ENCODE results near the gene SMYD4. TPM values are rescaled to one million over a fixed set of nuclear protein-coding genes. Genes with fewer than 3 reads are reported as not detected.
"Not testable (repeated sequence)": the region's sequence is repeated elsewhere in the genome, so short reads cannot be mapped to it uniquely, and the experiment has no call there.

The SMYD4 gene
- total RNA-seq, 1 donor, result 14.8 TPM

DNA sequence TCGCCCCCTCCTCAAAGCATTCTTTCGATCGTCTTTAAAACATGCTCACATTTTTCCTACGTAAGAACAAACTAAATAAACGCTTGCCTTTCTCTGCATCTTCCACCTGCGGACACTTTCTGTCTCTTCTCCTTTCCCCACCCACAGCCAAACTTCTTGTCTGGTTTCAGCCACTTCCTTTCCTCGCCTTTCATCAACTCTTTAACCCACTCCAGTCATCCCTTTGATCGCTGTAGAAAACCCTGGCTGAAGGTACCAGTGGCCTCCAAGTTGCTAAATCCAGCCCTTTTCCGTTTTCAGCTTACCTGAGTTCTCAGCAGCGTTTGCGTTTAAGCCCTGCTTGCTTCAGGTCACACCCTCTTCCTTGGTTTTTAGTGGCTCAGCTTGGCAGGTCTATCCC is 586 bp upstream of the SMYD4 start:
- DNase-seq (ENCODE audit: low read depth in 2 of 3, low spot score in 2 of 3), result peak in 2 of 3 donors; percentile 22 to 23

DNA sequence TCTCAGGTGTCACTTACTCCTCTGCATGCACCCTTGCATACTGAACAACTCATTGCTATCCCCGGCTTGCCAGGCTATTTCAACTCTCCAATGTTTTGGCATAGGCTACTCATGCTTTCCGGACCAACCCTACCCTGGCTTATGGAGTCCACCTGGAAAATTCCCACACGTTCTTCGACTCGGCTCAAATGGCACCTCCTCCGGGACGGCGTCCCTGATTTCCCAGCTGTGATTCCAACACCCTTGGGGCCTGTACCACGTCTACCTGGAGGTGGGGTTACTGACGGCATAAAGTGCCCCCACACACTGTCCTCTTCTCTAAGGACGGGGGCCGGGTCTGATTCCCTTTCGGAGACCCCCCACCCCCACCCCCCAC is 498 bp downstream of the SMYD4 start:
- DNase-seq (ENCODE audit: low read depth in 2 of 3, low spot score in 2 of 3), result no peak

- DNase-seq (ENCODE audit: low read depth in 2 of 3, low spot score in 2 of 3), result no peak
These were observed 9.0 kb downstream of the SMYD4 start for GRCh38 chr17:1820528-1821252.

DNA sequence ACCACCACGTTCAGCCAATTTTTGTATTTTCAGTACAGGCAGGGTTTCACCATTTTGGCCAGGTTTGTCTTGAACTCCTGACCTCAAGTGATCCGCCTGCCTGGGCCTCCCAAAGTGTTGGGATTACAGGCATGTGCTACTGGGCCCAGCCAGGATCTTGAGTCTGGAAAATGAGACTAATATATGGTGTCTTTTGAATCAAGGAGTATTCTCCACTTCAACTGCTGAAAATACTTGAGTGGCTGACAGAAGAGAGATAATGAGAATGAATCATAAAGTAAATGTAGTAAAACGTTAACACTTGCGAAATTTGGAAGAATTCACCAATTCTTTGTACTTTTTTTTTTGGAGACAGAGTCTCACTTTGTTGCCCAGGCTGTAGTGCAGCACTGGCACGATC is 16.6 kb downstream of the SMYD4 start:
- no peak for DNase-seq (ENCODE audit: low read depth in 2 of 3, low spot score in 2 of 3)

GRCh38 chr17:1810450-1811103 is 19.1 kb downstream of the SMYD4 start:
- DNase-seq (ENCODE audit: low read depth in 2 of 3, low spot score in 2 of 3), result no peak

GRCh38 chr17:1809815-1810214 is 19.9 kb downstream of the SMYD4 start:
- not testable (repeated sequence) for DNase-seq (ENCODE audit: low read depth in 2 of 3, low spot score in 2 of 3)

GRCh38 chr17:1808644-1809043 is 21.1 kb downstream of the SMYD4 start:
- DNase-seq (ENCODE audit: low read depth in 2 of 3, low spot score in 2 of 3), result no peak

- DNase-seq (ENCODE audit: low read depth in 2 of 3, low spot score in 2 of 3), result no peak
These were observed 21.8 kb downstream of the SMYD4 start for GRCh38 chr17:1807890-1808289.

GRCh38 chr17:1803280-1803679 is 26.4 kb downstream of the SMYD4 start:
- DNase-seq (ENCODE audit: low read depth in 2 of 3, low spot score in 2 of 3), result no peak

DNA sequence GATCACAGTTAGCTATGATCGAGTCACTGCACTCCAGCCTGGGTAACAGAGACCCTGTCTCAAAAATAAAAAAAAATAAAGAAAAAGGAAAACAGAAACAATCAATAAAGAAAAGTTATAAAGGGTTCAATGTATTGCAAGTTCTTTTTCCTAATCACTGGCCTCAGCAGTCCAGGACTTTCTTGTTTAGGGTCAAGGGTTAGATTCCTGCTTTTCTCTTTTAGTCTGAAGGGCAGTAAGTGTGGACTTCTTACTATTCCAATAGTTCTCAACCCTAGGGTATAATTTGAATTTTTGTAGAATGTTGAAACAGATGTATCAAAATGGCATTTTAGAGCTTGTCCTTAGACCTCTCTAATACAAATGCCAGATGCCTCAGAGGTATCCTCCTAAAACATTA is 27.3 kb downstream of the SMYD4 start:
- DNase-seq (ENCODE audit: low read depth in 2 of 3, low spot score in 2 of 3), result no peak

DNA sequence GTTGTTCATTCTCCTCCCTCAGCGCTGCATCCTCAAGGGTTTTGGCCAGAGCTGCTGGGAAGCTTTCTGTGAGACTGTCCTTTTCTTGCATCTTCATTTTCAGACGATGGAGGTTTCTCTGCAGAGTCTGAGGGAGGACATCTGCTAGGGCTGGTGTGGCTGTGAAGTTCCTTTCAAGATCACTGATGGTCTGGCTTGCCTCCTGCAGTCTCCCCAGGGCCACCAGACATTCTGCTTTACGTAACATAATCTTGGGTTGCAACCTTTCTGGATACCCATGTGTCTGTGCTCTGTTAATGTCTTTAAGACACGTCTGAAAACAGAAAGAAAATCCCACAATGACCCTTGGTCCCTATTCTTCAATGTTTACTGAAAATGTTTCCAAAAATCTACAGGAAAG is 29.0 kb downstream of the SMYD4 start:
- DNase-seq (ENCODE audit: low read depth in 2 of 3, low spot score in 2 of 3), result no peak

DNA sequence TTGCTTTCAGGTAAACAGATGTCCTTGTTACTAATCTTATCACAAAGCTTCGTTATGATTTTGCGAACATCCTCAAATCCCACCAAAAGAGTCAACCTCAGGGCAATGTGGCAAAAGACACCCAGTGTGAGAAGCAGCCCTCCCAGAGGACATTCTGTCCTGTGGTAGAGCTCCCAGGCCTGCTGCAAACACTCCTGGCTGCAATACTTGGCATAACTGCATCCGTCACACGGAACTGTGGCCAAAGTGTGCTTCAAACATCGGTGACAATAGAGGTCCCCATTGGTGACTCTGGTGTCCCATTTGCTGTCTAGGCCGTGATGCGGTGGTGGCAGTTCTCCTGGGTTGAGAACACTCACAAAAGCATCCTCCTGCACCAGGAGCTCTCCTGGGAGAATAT is 29.5 kb downstream of the SMYD4 start:
- DNase-seq (ENCODE audit: low read depth in 2 of 3, low spot score in 2 of 3), result no peak

DNA sequence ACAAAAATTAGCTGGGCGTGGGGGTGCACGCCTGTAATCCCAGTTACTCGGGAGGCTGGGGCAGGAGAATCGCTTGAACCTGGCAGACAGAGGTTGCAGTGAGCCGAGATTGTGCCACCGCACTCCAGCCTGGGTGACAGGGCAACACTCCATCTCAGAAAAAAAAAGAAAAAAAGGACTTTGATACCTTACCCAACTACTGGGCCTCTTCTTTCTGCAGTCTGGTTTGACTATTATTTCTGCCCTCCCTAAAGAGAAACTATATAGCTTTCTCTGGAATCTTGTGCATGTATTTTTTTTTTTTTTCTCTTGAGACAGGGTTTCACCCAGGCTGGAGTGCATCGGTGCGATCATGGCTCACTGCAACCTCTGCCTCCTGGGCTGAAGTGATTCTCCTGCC is 31.9 kb downstream of the SMYD4 start:
- not testable (repeated sequence) for DNase-seq (ENCODE audit: low read depth in 2 of 3, low spot score in 2 of 3)

- no peak for DNase-seq (ENCODE audit: low read depth in 2 of 3, low spot score in 2 of 3)
These were observed 32.4 kb downstream of the SMYD4 start for GRCh38 chr17:1797323-1797722.

- no peak for DNase-seq (ENCODE audit: low read depth in 2 of 3, low spot score in 2 of 3)
These were observed 32.9 kb downstream of the SMYD4 start for GRCh38 chr17:1796800-1797199.

GRCh38 chr17:1793447-1793806 is 36.3 kb downstream of the SMYD4 start:
- DNase-seq (ENCODE audit: low read depth in 2 of 3, low spot score in 2 of 3), result no peak

DNA sequence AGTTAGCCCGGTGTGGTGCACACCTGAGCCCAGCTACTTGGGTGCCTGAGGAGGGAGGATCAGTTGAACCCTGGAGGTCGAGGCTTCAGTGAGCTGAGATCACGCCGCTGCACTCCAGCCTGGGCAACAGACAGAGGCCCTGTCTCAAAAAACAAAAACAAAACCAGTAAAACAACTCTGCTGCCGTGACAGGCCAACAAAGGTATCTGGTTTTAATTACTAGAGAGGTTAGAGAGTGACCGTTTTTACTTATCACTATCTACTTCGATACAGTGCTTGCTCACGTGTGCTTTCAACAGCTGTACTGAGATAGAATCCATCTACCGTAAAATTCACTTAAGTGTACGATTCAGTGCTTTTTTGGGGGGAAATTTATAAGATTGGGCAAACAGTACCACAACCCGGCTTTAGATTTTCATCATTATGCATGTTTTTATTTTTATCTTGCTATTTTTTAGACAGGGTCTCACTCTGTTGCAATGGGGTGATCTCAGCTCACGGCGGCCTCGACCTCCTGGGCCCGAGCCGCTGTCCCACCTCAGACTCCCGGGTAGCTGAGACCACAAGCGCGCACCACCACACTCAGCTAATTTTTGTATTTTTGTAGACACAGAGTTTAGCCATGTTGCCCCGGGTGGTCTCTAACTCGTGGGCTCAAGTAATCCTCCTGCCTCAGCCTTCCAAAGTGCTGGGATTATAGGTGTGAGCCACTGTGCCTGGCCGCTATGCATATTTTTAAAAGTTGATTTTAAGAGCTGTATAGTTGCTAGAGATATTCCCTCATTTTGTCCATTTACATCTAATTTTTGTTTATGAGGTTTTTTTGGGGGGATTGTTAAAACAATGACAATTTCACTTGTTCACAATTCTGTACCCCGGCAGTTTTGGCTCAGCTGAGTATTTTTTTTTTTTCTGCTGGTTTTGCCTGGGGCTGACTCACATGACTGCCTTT is 36.9 kb downstream of the SMYD4 start:
- DNase-seq (ENCODE audit: low read depth in 2 of 3, low spot score in 2 of 3), result no peak

- DNase-seq (ENCODE audit: low read depth in 2 of 3, low spot score in 2 of 3), result no peak
These were observed 39.8 kb downstream of the SMYD4 start for GRCh38 chr17:1789936-1790335.

GRCh38 chr17:1787301-1787902 is 42.3 kb downstream of the SMYD4 start:
- DNase-seq (ENCODE audit: low read depth in 2 of 3, low spot score in 2 of 3), result no peak

DNA sequence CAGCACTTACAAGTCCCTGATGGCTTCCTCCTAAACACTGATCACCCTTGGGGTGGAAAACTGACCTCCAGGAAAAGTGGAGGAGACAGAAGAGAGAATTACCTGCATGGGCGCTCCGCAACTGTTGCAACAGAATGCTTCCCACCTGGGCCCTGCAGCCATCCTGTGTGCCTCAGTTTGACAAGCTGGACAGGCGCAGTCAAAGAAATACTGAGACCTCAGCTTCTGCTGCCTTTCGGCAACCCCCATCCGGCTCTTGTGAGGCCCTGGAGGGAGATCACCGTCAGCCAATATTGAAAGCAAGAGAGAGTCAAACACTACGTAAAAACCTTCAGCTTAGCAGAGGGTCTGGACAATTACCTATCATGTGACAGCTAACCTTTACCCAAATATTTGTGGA is 43.0 kb downstream of the SMYD4 start:
- no peak for DNase-seq (ENCODE audit: low read depth in 2 of 3, low spot score in 2 of 3)

DNA sequence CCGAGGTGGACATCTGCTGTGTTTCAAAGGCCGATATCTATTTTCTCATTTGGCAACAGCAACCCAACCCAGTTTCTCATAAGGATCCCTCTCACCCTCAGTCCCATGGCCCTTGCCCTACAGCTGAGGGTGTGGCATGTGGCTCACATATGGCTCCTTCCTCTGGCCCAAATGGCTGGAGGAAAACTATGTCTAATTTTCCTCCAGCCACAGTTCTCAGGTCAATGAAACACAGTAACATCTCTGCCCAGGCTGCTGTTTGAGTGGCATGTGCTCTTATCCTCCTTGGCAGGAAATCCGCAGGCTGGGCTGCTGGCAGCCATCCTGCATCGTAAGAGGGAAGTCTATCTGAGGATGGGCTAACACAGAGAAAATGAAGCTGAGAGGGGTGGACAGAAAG is 43.8 kb downstream of the SMYD4 start:
- no peak for DNase-seq (ENCODE audit: low read depth in 2 of 3, low spot score in 2 of 3)
